Measurements from ENCODE around the gene GLYAT.

- TF ChIP-seq POLR2A (IDR thresholded peaks at IDR 0.05) (no peak), CTCF (IDR thresholded peaks at IDR 0.05) (no peak)
Observed at GRCh38 chr11:58693026-58693425, 38.7 kb downstream of the GLYAT start.
